B cell (primary cell): ENCODE results near the gene WNT6. TPM values are rescaled to one million over a fixed set of nuclear protein-coding genes. Genes with fewer than 3 reads are reported as not detected.
A peak's percentile ranks its signal among the peaks of the same experiment; 100 is the strongest.

Source experiments
- ATAC-seq: fragments of 200-7000 bp; cut with Tn5 transposase; one replicate; pipeline ENCODE4 v1.10.0; 2021; ENCODE audit warnings: low read depth, mild to moderate bottlenecking, moderate number of reproducible peaks, moderate library complexity
- CTCF ChIA-PET: fragments of 350-600 bp; sonication (Branson Sonifier 250); formaldehyde crosslinking; loops from one replicate; lab custom pipeline; 2021; ENCODE audit warnings: antibody characterized with exemption, inconsistent platforms; lab: Charles Lee
- POLR2A ChIA-PET: fragments of 350-600 bp; sonication (Branson Sonifier 250); formaldehyde crosslinking; loops from one replicate; lab custom pipeline; 2021; ENCODE audit warnings: antibody characterized with exemption; lab: Charles Lee
- DNase-seq: peaks from one replicate; pipeline ENCODE4 v3.0.0; 2013
- H2AFZ ChIP-seq: 2 replicates; pipeline ENCODE4 v1.6.1; 2012; ENCODE audit warnings: mild to moderate bottlenecking, low read depth, low read length; ENCODE audit not compliant: insufficient read depth, poor library complexity, severe bottlenecking
- H3K27ac ChIP-seq, 2 donors: 1 replicate in 1 of 2; 2 replicates in 1 of 2; pipeline ENCODE4 v1.5.1; 2012 to 2013; ENCODE audit warnings: low read length in 2 of 2, mild to moderate bottlenecking in 2 of 2, moderate library complexity in 1 of 2
- H3K27me3 ChIP-seq, 4 experiments: fragments of 200-600 bp in 1 of 4; sonication (generic) in 1 of 4; replicated peaks in 1 of 4; 1 replicate in 2 of 4; 2 replicates in 2 of 4; pipeline versions ENCODE4 v1.6.1 to v1.7.0; 2013 to 2016; ENCODE audit warnings: low read length in 3 of 4, mild to moderate bottlenecking in 2 of 4, mixed read lengths in 1 of 4, moderate library complexity in 1 of 4; ENCODE audit not compliant: insufficient read depth in 4 of 4, control insufficient read depth in 3 of 4; ENCODE audit errors: control extremely low read depth in 1 of 4
- H3K36me3 ChIP-seq, 2 experiments: replicated peaks in 1 of 2; 1 replicate in 1 of 2; 2 replicates in 1 of 2; pipeline versions ENCODE4 v1.6.1 to v1.7.1; 2013; ENCODE audit warnings: low read length in 1 of 2; ENCODE audit not compliant: insufficient read depth in 2 of 2, control insufficient read depth in 1 of 2; ENCODE audit errors: control extremely low read depth in 1 of 2, extremely low read depth in 1 of 2
- H3K4me1 ChIP-seq, 2 donors: fragments of 200-600 bp in 1 of 2; sonication (generic) in 1 of 2; 1 replicate in 1 of 2; 2 replicates in 1 of 2; pipeline versions ENCODE4 v1.5.1 to v1.6.1; 2013 to 2017; ENCODE audit warnings: low read length in 2 of 2; ENCODE audit not compliant: control insufficient read depth in 2 of 2, insufficient read depth in 2 of 2
- H3K4me2 ChIP-seq: replicated peaks from 2 replicates; pipeline ENCODE3; 2012; ENCODE audit warnings: mild to moderate bottlenecking, low read depth, low read length; ENCODE audit not compliant: poor library complexity, severe bottlenecking
- H3K4me3 ChIP-seq, 5 experiments: fragments of 200-600 bp in 1 of 5; sonication (generic) in 1 of 5; 1 replicate in 3 of 5; 2 replicates in 2 of 5; pipeline versions ENCODE4 v1.5.1 to v1.7.0; 2011 to 2016; ENCODE audit warnings: low read length in 4 of 5, mild to moderate bottlenecking in 4 of 5, low read depth in 2 of 5, control low read depth in 1 of 5, moderate library complexity in 1 of 5; ENCODE audit not compliant: insufficient read depth in 1 of 5; ENCODE audit errors: control extremely low read depth in 1 of 5, extremely low read depth in 1 of 5
- H3K79me2 ChIP-seq: fragments of 200-600 bp; sonication (generic); one replicate; pipeline ENCODE4 v1.6.0; 2016; ENCODE audit warnings: low read length; ENCODE audit not compliant: control insufficient read depth, insufficient read depth
- H3K9ac ChIP-seq: fragments of 200-600 bp; sonication (generic); 2 replicates; pipeline ENCODE4 v1.6.1; 2017; ENCODE audit warnings: mild to moderate bottlenecking, low read length, moderate library complexity
- H3K9me3 ChIP-seq, 3 donors: one replicate each; pipeline versions ENCODE4 v1.6.1 to v1.7.1; 2013; ENCODE audit warnings: low read length in 2 of 3; ENCODE audit not compliant: control insufficient read depth in 2 of 3, insufficient read depth in 1 of 3; ENCODE audit errors: control extremely low read depth in 1 of 3
- H4K20me1 ChIP-seq: 2 replicates; pipeline ENCODE4 v1.6.0; 2012; ENCODE audit warnings: mild to moderate bottlenecking, low read length; ENCODE audit not compliant: insufficient read depth, control insufficient read depth, poor library complexity, severe bottlenecking
- H3K27ac Mint-ChIP-seq: one replicate; pipeline ENCODE4 v1.8.0; 2021; ENCODE audit warnings: mixed read lengths
- H3K27me3 Mint-ChIP-seq: one replicate; pipeline ENCODE4 v1.8.0; 2021; ENCODE audit warnings: mixed read lengths
- H3K4me1 Mint-ChIP-seq: one replicate; pipeline ENCODE4 v1.8.0; 2021; ENCODE audit warnings: mixed read lengths
- H3K4me3 Mint-ChIP-seq: one replicate; pipeline ENCODE4 v1.8.0; 2021; ENCODE audit warnings: mixed read lengths
- H3K9me3 Mint-ChIP-seq: one replicate; pipeline ENCODE4 v1.8.0; 2022; ENCODE audit warnings: mixed read lengths; ENCODE audit not compliant: insufficient read depth
- CTCF ChIP-seq: fragments of 200-600 bp; IDR thresholded peaks from one replicate; pipeline ENCODE4 v1.8.0; 2022; ENCODE audit warnings: antibody characterized with exemption, mild to moderate bottlenecking
- EZH2 ChIP-seq: IDR thresholded peaks from 2 replicates; pipeline ENCODE4 v1.6.1; 2012; ENCODE audit warnings: borderline replicate concordance, low read depth, mild to moderate bottlenecking, moderate library complexity, low read length; ENCODE audit not compliant: insufficient read depth, poor library complexity, severe bottlenecking
- WGBS: methylation state at CpG from one replicate; pipeline ENCODE4 v1.1.5; 2013; ENCODE audit warnings: missing lambda C conversion rate; ENCODE audit not compliant: insufficient coverage; 5-methylcytosine and 5-hydroxymethylcytosine counted together
- intact Hi-C: fragments of 100-400 bp; cut with micrococcal nuclease; formaldehyde crosslinking; loops from one replicate; pipeline ENCODE4 v1.10.0; 2022
- polyA plus RNA-seq: library from polyadenylated mRNA; depleted of rRNA; stranded (reverse); fragments of >200 nt; gene quantifications from 2 replicates; pipeline ENCODE4 v1.2.3, GENCODE V29; 2012
- total RNA-seq, 2 donors: library from RNA; stranded (reverse); fragments of 120-200 nt in 1 of 2; gene quantifications; 1 replicate in 1 of 2; 2 replicates in 1 of 2; pipeline versions ENCODE4 v1.2.3 to v1.2.4, GENCODE V29; 2013 to 2022

Gene WNT6
- total and polyA plus RNA-seq, 2 donors (not counting 1 experiment from before 2014, with no cell fraction given) = 0.84 to 2.0 TPM

- H3K4me3 Mint-ChIP-seq = peak within 1 kb of the TSS; percentile 98
- Histone ChIP-seq H3K36me3 (no peaks in the 10 kb centered on the region), H3K4me2 (peak within 1 kb of the TSS; percentile 92), H3K79me2 (peaks cover 2% of the 10 kb centered on the region), H3K9me3 (no peaks in the 10 kb centered on the region), H3K27me3 (peaks cover 0 to 12% (median 6%) of the 10 kb centered on the region in 4 experiments), H3K4me1 (peaks cover 58 to 78% of the 10 kb centered on the region in 2 donors), H3K4me3 (peak within 1 kb of the TSS in 4 of 5 experiments; percentile 54 to 65 (median 62)), H3K9ac (peak within 1 kb of the TSS; percentile 72), H4K20me1 (no peaks in the 10 kb centered on the region), H2AFZ (peak within 1 kb of the TSS; percentile 43), H3K27ac (peak within 1 kb of the TSS; percentile 92 to 93)
- no peak for TF ChIP-seq CTCF
- TF ChIP-seq EZH2 = no peak
- peaks cover 4% of the 10 kb centered on the region for H3K27me3 Mint-ChIP-seq
- ChIA-PET POLR2A (interaction anchor here (0.5 to 15.0 kb wide), 8 partner anchors 9 to 718 kb away, joined by 3 to 490 read pairs (median 4); partner anchors contain the start of genes CNPPD1 and DNAJB2), CTCF (interaction anchor here (1.0 to 23.0 kb wide), 7 partner anchors 8 to 169 kb away, joined by 3 to 1627 read pairs (median 5); partner anchors contain the start of gene TTLL4)
- peak; percentile 98 for DNase-seq
- peak; percentile 78 for ATAC-seq
- H3K4me1 Mint-ChIP-seq = peaks cover 62% of the 10 kb centered on the region
- H3K27ac Mint-ChIP-seq = peak within 1 kb of the TSS; percentile 99
- no peaks in the 10 kb centered on the region for H3K9me3 Mint-ChIP-seq
- intact Hi-C loops = loop anchor here (1.0 to 5.0 kb wide), 6 partner anchors 12 to 588 kb away; partner anchors contain the start of genes CNPPD1, CTDSP1, DNAJB2 and TMBIM1
- WGBS = under 1% methylated on average over 47 of the region's 58 CpGs
Measured at GRCh38 chr2:218880102-218880858, 20.7 kb downstream of the WNT6 start, which contains the start of gene WNT10A. TSS of gene WNT10A (plus strand) at chr2:218880852. CDS start at chr2:218880996, 144 bp downstream.
